ENCODE measurements around the gene SPATA16. TPM values are rescaled to one million over a fixed set of nuclear protein-coding genes. Genes with fewer than 3 reads are reported as not detected.

SPATA16 gene
- total and polyA plus RNA-seq, 2 donors (not counting 3 experiments of a cell fraction or from before 2014, with no cell fraction given) = not detected

DNA sequence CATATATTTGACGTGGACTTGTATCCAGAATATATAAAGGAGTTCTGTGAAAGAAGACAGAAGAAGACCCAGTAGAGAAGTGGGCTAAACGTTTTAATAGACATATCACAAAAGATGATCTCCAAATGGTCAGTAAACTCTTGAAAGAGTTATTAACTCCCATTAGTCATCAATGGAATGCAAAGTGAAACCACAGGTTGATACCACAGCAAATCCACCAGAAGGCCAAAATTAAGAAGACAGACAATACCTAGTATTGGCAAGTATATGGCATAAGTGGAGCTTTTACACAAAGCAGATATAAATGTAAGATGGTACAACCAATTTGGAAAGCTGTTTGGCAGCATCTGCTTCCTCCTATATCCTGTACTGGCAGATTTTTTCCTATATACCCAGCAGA lies 6.0 kb downstream of the SPATA16 start:
- Histone ChIP-seq H3K4me2 (ENCODE audit: insufficient read depth, low read length) (no peak overlapping the region), H3K4me1 (ENCODE audit: control insufficient read depth, extremely low read depth, insufficient read depth, low read length) (no peaks in the 10 kb centered on the region), H2AFZ (ENCODE audit: low read depth, low read length) (no peak overlapping the region), H4K20me1 (replicated peaks; ENCODE audit: control insufficient read depth, extremely low read depth, insufficient read depth, low read length) (no peaks in the 10 kb centered on the region), H3K36me3 (ENCODE audit: control insufficient read depth in 2 of 2, extremely low read depth in 1 of 2, insufficient read depth in 2 of 2, low read length in 2 of 2) (no peaks in the 10 kb centered on the region), H3K9me3 (replicated peaks; ENCODE audit: control insufficient read depth, insufficient read depth, low read length) (no peaks in the 10 kb centered on the region), H3K9me1 (replicated peaks; ENCODE audit: control insufficient read depth, extremely low read depth, insufficient read depth, low read length) (no peaks in the 10 kb centered on the region), H3K27me3 (ENCODE audit: control insufficient read depth in 2 of 2, insufficient read depth in 2 of 2, low read length in 2 of 2) (peaks cover 0 to 7% of the 10 kb centered on the region in 2 experiments), H3K79me2 (ENCODE audit: control insufficient read depth, insufficient read depth, low read length) (no peaks in the 10 kb centered on the region), H3K9ac (replicated peaks; ENCODE audit: extremely low read depth, insufficient read depth, low read length) (no peak overlapping the region), H3K27ac (ENCODE audit: insufficient read depth, low read depth, low read length) (no peak overlapping the region), H3K4me3 (replicated peaks in 1 of 3; ENCODE audit: insufficient read depth in 1 of 3, low read depth in 1 of 3, low read length in 3 of 3) (no peak overlapping the region)
- BruUV-seq (replicated peaks) = no TSS peak
- ChIA-PET POLR2A (no interaction called here), CTCF (no interaction called here)
- peak; percentile 21 for DNase-seq (ENCODE audit: low read depth, low spot score)
- FAIRE-seq = no peak
- intact Hi-C loops (cut with micrococcal nuclease) (no loop called here), dilution Hi-C loops (cut with MboI; ENCODE audit: extremely low pct_ligation_motif_present, low sequenced_read_pairs) (no loop called here)
- TF ChIP-seq GATA2 (IDR thresholded peaks at IDR 0.05; ENCODE audit: insufficient read depth, insufficient read length, low read depth, low read length) = no peak
- TF ChIP-seq MYC (IDR thresholded peaks at IDR 0.05; ENCODE audit: low read depth, low read length) = no peak
- no peak for TF ChIP-seq CTCF (IDR thresholded peaks at IDR 0.05; ENCODE audit: extremely low read depth in 1 of 2, insufficient read depth in 1 of 2, low read depth in 1 of 2, low read length in 2 of 2)
- no peak for TF ChIP-seq MAX (IDR thresholded peaks at IDR 0.05; ENCODE audit: insufficient read depth, insufficient read length)
- TF ChIP-seq POLR2A (IDR thresholded peaks at IDR 0.05; ENCODE audit: low read depth, low read length) = no peak
- TF ChIP-seq POLR2AphosphoS5 (IDR thresholded peaks at IDR 0.05; ENCODE audit: insufficient read depth, low read depth, low read length) = no peak
- TF ChIP-seq FOS (IDR thresholded peaks at IDR 0.05; ENCODE audit: borderline replicate concordance, insufficient read depth, low read length) = no peak
- TF ChIP-seq EZH2 (IDR thresholded peaks at IDR 0.05; ENCODE audit: borderline replicate concordance, low read depth, low read length, severe bottlenecking) = no peak
